Measurements from ENCODE around the gene SYT11.
"Not testable (repeated sequence)": the region's sequence is repeated elsewhere in the genome, so short reads cannot be mapped to it uniquely, and the experiment has no call there.

Gene SYT11

GRCh38 chr1:155899683-155900082 lies 40.3 kb downstream of the SYT11 start:
- no peak for DNase-seq (ENCODE audit: low spot score)

- no peak for DNase-seq (ENCODE audit: low spot score)
Measured at GRCh38 chr1:155900161-155900560, 40.8 kb downstream of the SYT11 start.

GRCh38 chr1:155904261-155904660 lies 44.9 kb downstream of the SYT11 start:
- DNase-seq (ENCODE audit: low spot score) = no peak

DNA sequence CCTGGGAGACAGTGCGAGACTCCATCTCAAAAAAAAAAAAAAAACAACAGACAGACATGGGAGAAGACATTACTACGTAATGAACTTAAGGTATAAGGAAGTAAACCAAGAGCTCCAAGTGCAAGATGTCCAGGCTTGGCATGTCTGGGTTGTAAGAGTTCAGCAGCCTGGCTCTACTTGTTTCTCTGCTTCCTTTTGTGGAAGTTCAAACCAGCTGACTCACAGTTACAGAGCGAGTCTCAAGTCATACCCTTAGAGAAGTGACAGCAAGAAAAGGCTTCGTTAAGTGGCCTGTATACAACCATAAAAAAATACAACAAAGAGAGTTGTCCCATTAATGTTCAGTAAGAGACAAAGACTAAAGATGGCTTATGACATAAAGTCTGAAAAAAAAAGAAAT lies 50.5 kb downstream of the SYT11 start:
- DNase-seq (ENCODE audit: low spot score) = no peak

- peak; percentile 62 for DNase-seq (ENCODE audit: low spot score)
Measured at GRCh38 chr1:155910621-155911121, 51.3 kb downstream of the SYT11 start.

DNA sequence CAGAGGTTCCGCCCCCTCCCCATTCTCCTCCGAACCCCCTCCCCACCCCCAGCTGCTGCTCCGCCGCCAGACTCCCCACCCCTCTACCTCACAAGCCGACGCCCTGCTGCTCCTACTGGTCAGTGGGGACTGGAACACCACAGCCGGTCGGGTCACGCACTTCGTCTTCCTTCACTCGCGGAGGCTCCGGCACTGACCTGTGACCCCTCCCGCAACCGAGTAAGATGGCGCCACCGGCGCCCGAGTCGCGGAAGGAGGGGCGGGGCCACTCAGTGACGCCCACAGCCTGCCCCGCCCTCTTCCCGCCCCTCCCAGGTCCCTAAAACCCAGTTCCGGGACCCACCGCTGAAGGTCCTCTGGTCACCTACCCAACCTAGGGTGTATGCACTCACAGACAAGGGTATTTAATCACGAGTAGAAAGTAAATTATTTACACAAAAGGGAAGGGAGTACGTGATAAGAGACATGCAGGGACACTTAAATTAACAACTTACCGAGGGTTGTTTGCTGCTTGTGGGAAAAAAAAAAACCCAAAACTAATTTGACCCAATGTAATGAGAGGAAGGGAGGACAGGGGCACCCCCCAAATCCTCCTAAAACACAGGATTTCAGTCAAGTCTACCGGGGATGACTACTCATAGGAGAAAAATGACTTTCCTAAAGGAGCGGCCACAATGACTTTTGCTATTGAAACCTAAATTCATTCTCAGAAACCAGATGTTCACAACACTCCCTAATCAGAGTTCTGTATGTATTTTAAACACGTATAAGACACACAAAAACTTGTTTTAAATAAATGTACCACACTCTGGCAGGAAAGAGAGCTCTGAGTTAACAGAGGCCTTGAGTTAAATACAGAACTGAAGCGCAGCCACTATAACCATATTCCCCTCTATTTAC lies 52.0 kb downstream of the SYT11 start, which contains the start of gene RIT1:
TSS of gene RIT1 (minus strand) at position 194 of the 900 bp plus-strand sequence. CDS start 588 bp downstream, outside the sequence.
- DNase-seq (ENCODE audit: low spot score) = peak; percentile 94

GRCh38 chr1:155912056-155912536 lies 52.7 kb downstream of the SYT11 start:
- no peak for DNase-seq (ENCODE audit: low spot score)

GRCh38 chr1:155913969-155914757 lies 54.8 kb downstream of the SYT11 start:
- DNase-seq (ENCODE audit: low spot score) = no peak

GRCh38 chr1:155918660-155919059 lies 59.3 kb downstream of the SYT11 start:
- DNase-seq (ENCODE audit: low spot score) = no peak

GRCh38 chr1:155919801-155920200 lies 60.4 kb downstream of the SYT11 start:
- DNase-seq (ENCODE audit: low spot score) = no peak

DNA sequence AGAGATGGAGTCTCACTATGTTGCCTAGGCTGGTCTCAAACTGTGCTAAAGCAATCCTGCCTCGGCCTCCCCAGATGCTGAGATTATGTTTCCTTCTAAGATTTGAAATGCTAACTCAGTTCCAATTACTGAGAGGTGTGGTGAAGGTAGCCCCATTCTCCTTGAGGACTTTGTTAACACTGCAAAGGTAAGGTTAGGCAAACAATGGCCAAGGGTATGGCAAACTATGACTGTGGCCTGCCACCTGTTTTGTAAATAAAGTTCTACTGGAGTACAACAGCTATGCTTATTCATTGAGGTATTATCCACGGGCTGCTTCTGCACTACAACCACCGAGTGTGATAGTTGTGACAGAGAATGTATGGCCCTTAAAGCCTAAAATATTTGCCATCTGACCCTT lies 61.4 kb downstream of the SYT11 start:
- no peak for DNase-seq (ENCODE audit: low spot score)

- no peak for DNase-seq (ENCODE audit: low spot score)
Measured at GRCh38 chr1:155925506-155925905, 66.1 kb downstream of the SYT11 start.

DNA sequence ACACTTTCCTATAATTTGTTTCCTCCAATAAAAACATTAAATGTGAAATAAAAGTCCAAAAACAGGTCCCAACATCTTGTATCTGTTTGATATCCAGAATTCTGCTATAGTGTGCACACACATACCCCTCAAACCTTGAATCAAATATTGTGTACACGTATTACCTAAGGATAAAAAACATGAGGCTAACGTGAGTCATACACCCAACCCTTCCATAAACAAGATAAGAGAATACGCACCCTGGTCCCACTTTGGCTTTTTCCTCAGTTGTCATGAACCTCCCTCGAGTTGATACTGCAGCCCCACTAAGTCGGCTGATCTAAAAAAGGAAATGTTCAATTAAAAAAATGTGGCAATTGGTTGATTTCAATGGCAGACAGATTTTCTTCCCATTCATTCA lies 69.7 kb downstream of the SYT11 start:
- no peak for DNase-seq (ENCODE audit: low spot score)

DNA sequence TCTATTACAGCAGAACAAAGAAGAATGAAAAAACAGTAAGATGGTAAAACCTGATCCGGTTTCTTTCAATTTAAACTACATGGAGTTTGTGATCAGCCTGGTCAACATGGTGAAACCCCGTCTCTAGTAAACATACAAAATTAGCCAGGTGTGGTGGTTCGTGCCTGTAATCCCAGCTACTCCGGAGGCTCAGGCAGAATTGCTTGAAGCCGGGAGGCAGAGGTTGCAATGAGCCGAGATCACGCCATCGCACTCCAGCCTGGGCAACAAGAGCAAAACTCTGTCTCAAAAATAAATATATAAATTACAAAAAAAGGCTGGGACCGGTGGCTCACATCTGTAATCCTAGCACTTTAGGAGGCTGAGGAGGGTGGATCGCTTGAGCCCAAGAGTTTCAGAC lies 71.4 kb downstream of the SYT11 start:
- not testable (repeated sequence) for DNase-seq (ENCODE audit: low spot score)

- no peak for DNase-seq (ENCODE audit: low spot score)
Measured at GRCh38 chr1:155931332-155932038, 72.1 kb downstream of the SYT11 start.

- DNase-seq (ENCODE audit: low spot score) = no peak
Measured at GRCh38 chr1:155932081-155932480, 72.7 kb downstream of the SYT11 start.

GRCh38 chr1:155932487-155932886 lies 73.1 kb downstream of the SYT11 start:
- DNase-seq (ENCODE audit: low spot score) = no peak

DNA sequence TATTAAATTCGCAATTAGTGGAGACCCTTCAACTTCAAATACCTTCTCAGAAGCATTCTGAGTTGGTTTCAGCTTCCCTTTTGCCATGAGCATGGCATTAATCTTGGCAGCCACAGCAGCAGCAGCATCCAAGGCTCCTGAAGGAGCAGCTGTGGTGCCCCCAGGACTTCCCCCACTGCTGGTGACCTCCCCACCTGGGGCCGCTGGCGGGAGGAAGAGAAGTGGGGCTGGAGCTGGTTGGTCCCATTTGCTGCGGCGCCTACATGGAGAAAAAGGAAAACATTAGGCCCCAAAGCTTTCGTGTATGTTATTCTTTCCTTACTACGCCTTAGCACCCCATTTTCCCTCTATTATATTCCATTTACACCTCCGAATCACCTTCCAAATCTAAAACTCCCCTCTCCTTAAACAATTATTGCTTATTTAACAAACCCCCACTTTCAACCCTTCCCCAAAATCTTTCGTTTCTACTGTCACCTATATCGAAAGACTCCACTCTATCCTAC lies 74.3 kb downstream of the SYT11 start:
- peak; percentile 51 for DNase-seq (ENCODE audit: low spot score)

- DNase-seq (ENCODE audit: low spot score) = peak; percentile 96
Measured at GRCh38 chr1:155934097-155934935, 74.9 kb downstream of the SYT11 start, which contains the start of gene KHDC4. TSS of gene KHDC4 (minus strand) at chr1:155934413. CDS start at chr1:155934373, 40 bp downstream.

Measured in D341Med (cell line).